OCI-LY7 (cell line): Measurements from ENCODE around the gene EEPD1.

Source experiments
- EZH2phosphoT487 ChIP-seq: fragments of 200-600 bp; sonication (generic); IDR thresholded peaks from 2 replicates; pipeline ENCODE4 v1.6.1; 2018; ENCODE audit warnings: low read depth, borderline replicate concordance, mild to moderate bottlenecking, mixed run types, antibody characterized with exemption, low read length, moderate library complexity, mixed read lengths
- TF ChIP-seq, protein P1 (sequence below): fragments of 200-600 bp; sonication (generic); conservative IDR thresholded peaks from 2 replicates; pipeline ENCODE4 v1.5.1; 2014; ENCODE audit warnings: mild to moderate bottlenecking, antibody characterized with exemption, low read length, moderate library complexity, mixed read lengths

GRCh38 chr7:36128448-36129047 is 24.5 kb upstream of the EEPD1 start:
- TF ChIP-seq, protein P1, sequence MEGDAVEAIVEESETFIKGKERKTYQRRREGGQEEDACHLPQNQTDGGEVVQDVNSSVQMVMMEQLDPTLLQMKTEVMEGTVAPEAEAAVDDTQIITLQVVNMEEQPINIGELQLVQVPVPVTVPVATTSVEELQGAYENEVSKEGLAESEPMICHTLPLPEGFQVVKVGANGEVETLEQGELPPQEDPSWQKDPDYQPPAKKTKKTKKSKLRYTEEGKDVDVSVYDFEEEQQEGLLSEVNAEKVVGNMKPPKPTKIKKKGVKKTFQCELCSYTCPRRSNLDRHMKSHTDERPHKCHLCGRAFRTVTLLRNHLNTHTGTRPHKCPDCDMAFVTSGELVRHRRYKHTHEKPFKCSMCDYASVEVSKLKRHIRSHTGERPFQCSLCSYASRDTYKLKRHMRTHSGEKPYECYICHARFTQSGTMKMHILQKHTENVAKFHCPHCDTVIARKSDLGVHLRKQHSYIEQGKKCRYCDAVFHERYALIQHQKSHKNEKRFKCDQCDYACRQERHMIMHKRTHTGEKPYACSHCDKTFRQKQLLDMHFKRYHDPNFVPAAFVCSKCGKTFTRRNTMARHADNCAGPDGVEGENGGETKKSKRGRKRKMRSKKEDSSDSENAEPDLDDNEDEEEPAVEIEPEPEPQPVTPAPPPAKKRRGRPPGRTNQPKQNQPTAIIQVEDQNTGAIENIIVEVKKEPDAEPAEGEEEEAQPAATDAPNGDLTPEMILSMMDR: peak; percentile 84
- TF ChIP-seq EZH2phosphoT487: no peak
